Measurements from ENCODE around the gene PER2. TPM values are rescaled to one million over a fixed set of nuclear protein-coding genes. Genes with fewer than 3 reads are reported as not detected.

Gene PER2
- total RNA-seq, 1 donor from 2014 or later = 21.6 TPM

DNA sequence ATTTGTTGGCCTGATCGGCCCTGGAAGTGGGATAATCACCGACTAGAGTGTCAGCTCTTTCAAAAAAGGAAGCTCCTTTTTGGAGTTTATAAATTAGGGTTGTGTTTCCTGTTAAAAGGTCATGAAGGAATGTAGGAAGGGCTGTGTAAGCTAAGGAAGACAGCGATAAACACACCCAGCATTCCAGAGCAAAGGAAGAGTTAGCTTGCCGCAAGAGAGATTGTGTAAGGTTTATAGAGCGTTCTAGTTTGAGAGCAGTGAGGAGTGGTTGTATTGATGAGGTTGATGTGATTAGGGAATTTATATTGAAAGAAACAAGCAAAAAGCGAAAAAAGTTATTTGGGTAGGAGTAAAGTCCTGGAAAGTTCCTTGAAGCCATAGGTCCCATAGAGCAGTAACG lies 81.4 kb downstream of the PER2 start:
- Histone ChIP-seq H3K36me3 (no peaks in the 10 kb centered on the region), H3K27ac (no peak overlapping the region), H3K27me3 (no peaks in the 10 kb centered on the region), H3K4me1 (peaks cover 5 to 7% of the 10 kb centered on the region in 2 donors), H3K4me3 (no peak overlapping the region), H3K9me3 (no peaks in the 10 kb centered on the region)
- TF ChIP-seq, protein P1, sequence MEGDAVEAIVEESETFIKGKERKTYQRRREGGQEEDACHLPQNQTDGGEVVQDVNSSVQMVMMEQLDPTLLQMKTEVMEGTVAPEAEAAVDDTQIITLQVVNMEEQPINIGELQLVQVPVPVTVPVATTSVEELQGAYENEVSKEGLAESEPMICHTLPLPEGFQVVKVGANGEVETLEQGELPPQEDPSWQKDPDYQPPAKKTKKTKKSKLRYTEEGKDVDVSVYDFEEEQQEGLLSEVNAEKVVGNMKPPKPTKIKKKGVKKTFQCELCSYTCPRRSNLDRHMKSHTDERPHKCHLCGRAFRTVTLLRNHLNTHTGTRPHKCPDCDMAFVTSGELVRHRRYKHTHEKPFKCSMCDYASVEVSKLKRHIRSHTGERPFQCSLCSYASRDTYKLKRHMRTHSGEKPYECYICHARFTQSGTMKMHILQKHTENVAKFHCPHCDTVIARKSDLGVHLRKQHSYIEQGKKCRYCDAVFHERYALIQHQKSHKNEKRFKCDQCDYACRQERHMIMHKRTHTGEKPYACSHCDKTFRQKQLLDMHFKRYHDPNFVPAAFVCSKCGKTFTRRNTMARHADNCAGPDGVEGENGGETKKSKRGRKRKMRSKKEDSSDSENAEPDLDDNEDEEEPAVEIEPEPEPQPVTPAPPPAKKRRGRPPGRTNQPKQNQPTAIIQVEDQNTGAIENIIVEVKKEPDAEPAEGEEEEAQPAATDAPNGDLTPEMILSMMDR (IDR thresholded peaks at IDR 0.05) = no peak
- no peak for DNase-seq (ENCODE audit: low spot score in 2 of 2)
- intact Hi-C loops (cut with DNase I) = loop anchor here (5.0 kb wide), 1 partner anchor 1070 kb away; no protein-coding TSS in a partner anchor

DNA sequence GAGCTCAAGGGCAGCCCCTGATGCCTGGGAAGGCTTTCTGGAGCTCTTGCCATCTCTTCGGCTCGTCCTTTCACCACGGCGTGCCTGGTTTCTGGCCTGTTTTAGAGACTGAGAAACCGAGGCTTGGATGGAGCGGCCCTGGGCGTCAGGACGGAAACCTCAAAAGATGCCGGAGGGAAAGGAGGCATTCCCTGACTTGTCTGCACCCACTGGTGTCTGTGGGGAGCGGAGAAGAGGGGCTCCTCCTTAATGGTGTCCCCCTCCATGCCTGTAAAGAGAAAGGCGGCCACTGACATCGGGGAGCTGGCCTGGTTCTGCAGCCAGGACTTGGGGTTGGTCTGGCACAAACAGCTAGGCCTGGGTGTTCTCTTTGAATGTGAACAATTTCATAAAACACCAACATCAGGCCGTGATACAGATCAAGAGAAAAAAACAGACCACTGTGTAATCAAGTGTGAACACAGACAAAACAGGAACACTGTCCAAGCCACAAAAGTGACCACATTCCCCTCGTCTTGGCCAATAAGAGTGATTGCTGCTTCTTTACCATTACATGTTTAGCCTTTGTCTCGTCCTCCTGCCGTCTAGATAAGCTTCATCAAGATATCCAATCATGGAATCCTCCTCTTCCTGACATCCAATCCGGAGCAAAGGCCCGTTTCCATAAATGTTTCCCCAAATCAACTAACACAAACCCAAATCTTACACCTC lies 84.3 kb downstream of the PER2 start:
- TF ChIP-seq, protein P1 (IDR thresholded peaks at IDR 0.05) = no peak
- H3K4me3 ChIP-seq = peak overlapping the region; percentile 99
- peaks cover 12 to 23% of the 10 kb centered on the region in 2 donors for H3K4me1 ChIP-seq
- no peak for DNase-seq (ENCODE audit: low spot score in 2 of 2)
- H3K27me3 ChIP-seq = no peaks in the 10 kb centered on the region
- H3K27ac ChIP-seq = peak overlapping the region; percentile 88 to 98
- no peaks in the 10 kb centered on the region for H3K36me3 ChIP-seq
- no peaks in the 10 kb centered on the region for H3K9me3 ChIP-seq
- intact Hi-C loops (cut with DNase I) = loop anchor here (1.0 to 2.0 kb wide), 3 partner anchors 33 to 65 kb away; partner anchors contain the start of genes HES6 and KLHL30

DNA sequence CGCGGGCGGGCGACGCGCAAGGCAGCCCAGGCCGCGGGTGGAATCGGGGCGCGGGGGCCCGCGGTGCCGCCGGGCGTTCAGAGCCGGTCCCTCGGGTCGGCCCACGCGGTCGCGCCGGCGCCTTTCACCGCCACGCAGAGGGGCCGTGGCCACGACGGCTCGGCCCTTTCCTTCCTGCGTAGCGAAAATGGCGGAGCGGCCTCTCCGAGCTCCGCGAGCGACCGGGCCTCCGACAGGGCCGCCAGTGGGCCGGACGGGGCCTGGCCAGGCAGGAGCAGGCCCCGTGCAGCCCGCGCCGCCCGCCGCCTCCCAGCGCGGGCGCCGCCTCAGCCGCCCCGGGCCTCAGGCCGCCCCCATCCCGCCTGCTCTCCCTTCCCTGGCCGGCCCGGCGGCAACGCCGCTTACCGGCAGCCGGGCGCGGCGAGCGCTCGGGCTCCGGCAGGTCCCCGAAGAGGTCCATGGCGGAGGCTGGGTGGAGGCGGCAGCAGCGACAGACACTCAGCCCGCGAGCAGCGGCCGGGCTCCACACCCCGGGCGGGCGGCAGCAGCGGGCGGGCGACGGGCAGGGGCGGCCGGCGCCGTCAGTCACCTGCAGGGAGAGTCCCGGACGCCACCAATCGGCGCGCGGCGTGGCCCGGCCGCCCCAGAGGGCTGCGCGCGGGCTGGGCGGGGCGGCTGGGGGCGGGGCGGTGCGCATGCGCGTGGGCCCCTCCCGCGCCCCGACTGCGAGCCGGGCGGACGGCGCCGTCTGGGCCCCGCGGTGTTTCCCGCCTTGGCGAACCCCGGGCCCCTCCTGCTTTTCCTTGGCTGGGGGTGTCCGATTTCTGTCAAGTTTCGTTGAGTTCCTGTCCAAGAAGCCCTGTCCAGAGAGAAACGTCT lies 85.1 kb downstream of the PER2 start, which contains the start of gene ILKAP:
TSS of gene ILKAP (minus strand) at position 602 of the 879 bp plus-strand sequence. CDS start at position 460, 142 bp downstream.
- intact Hi-C loops (cut with DNase I) = loop anchor here (1.0 to 2.0 kb wide), 3 partner anchors 33 to 65 kb away; partner anchors contain the start of genes HES6 and KLHL30
- peak; percentile 43 to 94 for DNase-seq (ENCODE audit: low spot score in 2 of 2)

DNA sequence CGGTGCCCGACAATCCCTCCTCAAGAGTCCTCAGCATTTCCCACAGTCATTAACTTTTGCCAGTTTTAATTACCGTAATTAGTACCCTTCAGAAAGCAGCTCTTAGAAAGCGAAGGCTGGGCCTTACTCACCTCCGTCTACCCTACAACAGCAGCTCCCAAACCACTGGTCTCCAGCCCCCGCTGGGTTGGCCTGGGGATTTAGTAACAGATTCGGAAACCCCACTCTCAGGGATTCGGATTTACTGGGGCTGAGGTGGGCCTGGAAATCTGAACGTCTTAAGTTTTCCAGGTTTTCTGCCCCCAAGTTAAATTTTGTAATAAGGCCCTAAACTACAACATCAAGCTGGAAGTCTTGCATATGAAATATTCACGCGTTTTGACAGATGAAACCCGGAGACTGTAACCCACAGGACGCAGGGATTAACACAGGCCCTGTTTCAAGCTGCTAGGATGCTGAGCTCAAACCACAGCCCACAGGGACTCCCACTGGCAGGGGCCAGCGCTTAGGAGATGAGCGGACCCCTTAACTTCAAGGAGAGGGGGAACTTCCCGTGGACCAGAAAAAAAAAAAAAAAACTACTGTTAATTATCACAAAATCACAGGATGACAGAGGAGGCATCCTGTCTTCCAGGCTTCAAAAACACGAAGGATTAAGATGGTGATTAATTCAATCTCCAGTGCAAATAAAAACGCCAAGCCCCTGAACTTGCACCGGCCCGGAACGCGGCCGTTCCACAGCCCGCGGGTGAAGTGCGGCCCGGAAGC lies 85.9 kb downstream of the PER2 start:
- H3K4me3 ChIP-seq = peak overlapping the region; percentile 99
- H3K27ac ChIP-seq = peak overlapping the region; percentile 83 to 98
- no peaks in the 10 kb centered on the region for H3K36me3 ChIP-seq
- no peaks in the 10 kb centered on the region for H3K27me3 ChIP-seq
- TF ChIP-seq, protein P1 (IDR thresholded peaks at IDR 0.05) = no peak
- no peak for DNase-seq (ENCODE audit: low spot score in 2 of 2)
- intact Hi-C loops (cut with DNase I) = loop anchor here (1.0 to 2.0 kb wide), 3 partner anchors 32 to 64 kb away; partner anchors contain the start of genes HES6 and KLHL30
- H3K4me1 ChIP-seq = peaks cover 12 to 23% of the 10 kb centered on the region in 2 donors
- no peaks in the 10 kb centered on the region for H3K9me3 ChIP-seq

More for the DNA sequence above, 85.1 kb downstream of the PER2 start, which contains the start of gene ILKAP:
- TF ChIP-seq, protein P1 (IDR thresholded peaks at IDR 0.05) = peak in 1 of 3 experiments; percentile 16
- no peaks in the 10 kb centered on the region for H3K9me3 ChIP-seq
- no peaks in the 10 kb centered on the region for H3K36me3 ChIP-seq
- H3K4me1 ChIP-seq = peaks cover 12 to 23% of the 10 kb centered on the region in 2 donors
- no peaks in the 10 kb centered on the region for H3K27me3 ChIP-seq
- peak within 1 kb of the TSS; percentile 88 to 98 for H3K27ac ChIP-seq
- peak within 1 kb of the TSS; percentile 99 for H3K4me3 ChIP-seq

Other genes starting within 250 kb of the PER2 start
- gene SCLY, start 227.6 kb downstream of the PER2 start, total RNA-seq = 87.5 TPM
- not detected for gene ESPNL, start 188.3 kb downstream of the PER2 start, total RNA-seq
- 28.2 TPM for gene KLHL30, start 149.9 kb downstream of the PER2 start, total RNA-seq
- 3.3 TPM for gene ERFE, start 129.6 kb downstream of the PER2 start, total RNA-seq
- 22.6 TPM for gene ILKAP, start 84.9 kb downstream of the PER2 start, total RNA-seq
- 117 TPM for gene HES6, start 48.6 kb downstream of the PER2 start, total RNA-seq
- 6.1 TPM for gene TRAF3IP1, start 31.9 kb upstream of the PER2 start, total RNA-seq
- gene ASB1, start 138.3 kb upstream of the PER2 start, total RNA-seq = 32.5 TPM